ENCODE results near the gene CACNG4. TPM values are rescaled to one million over a fixed set of nuclear protein-coding genes. Genes with fewer than 3 reads are reported as not detected.

Gene CACNG4
- total RNA-seq, 1 experiment from 2014 or later = not detected

DNA sequence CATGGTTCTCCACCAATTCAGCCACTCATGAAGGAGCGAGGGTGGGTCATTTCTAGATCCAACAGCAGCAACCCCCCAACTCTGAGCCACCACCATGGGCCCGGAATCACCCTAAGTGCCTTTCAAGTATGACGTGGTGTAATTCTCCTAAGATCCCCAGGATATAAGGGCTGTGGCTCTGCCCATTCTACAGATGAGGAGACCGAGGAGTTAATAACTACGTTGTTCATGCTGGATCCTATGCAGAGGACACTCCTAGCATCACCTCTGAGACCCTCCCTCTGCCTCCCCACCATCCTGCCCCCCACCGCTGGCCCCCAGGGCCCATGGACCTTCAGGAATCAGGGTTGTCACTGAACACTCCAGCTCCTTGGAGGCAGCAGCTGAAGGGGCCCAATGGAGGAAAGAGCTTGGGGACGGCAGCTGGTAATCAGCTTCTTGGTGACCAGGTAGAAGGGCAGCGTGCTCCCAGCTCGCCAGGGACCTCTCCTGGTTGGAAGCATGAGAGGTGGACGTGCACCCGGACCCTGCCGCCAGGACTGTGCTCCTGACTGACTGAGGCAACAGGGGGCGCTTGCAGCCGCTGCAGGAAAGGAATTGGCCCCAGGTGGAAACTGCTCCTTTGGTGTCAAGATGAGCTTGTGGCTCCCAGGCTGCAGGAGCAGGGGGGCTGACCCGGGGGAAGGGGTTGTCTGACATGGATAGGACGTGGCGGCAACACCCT is 51.7 kb downstream of the CACNG4 start:
- Histone ChIP-seq H3K4me2 (ENCODE audit: low read length) (no peak overlapping the region), H3K79me2 (ENCODE audit: insufficient read depth, low read length) (no peaks in the 10 kb centered on the region), H2AFZ (ENCODE audit: low read depth, low read length, poor library complexity, severe bottlenecking) (no peak overlapping the region), H3K27me3 (ENCODE audit: insufficient read depth, low read length) (no peaks in the 10 kb centered on the region; the same call in 1 of the 2 replicates), H3K9me3 (ENCODE audit: control insufficient read depth in 1 of 2, insufficient read depth in 1 of 2, low read depth in 1 of 2, low read length in 2 of 2) (no peaks in the 10 kb centered on the region), H3K27ac (ENCODE audit: low read depth, low read length) (no peak overlapping the region), H3K4me3 (replicated peaks in 1 of 2; ENCODE audit: low read depth in 1 of 2, low read length in 2 of 2) (no peak overlapping the region), H3K9ac (ENCODE audit: low read length) (no peak overlapping the region), H3K4me1 (ENCODE audit: control insufficient read depth in 1 of 2, insufficient read depth in 2 of 2, low read length in 2 of 2) (peaks cover 0 to 2% of the 10 kb centered on the region in 2 experiments; a peak in 2 of 4 replicates), H3K9me2 (ENCODE audit: insufficient read depth) (no peaks in the 10 kb centered on the region), H3K36me3 (ENCODE audit: control insufficient read depth in 1 of 2, insufficient read depth in 2 of 2, low read length in 2 of 2) (no peaks in the 10 kb centered on the region), H4K20me1 (ENCODE audit: insufficient read depth) (no peaks in the 10 kb centered on the region)
- TF ChIP-seq, protein P1, sequence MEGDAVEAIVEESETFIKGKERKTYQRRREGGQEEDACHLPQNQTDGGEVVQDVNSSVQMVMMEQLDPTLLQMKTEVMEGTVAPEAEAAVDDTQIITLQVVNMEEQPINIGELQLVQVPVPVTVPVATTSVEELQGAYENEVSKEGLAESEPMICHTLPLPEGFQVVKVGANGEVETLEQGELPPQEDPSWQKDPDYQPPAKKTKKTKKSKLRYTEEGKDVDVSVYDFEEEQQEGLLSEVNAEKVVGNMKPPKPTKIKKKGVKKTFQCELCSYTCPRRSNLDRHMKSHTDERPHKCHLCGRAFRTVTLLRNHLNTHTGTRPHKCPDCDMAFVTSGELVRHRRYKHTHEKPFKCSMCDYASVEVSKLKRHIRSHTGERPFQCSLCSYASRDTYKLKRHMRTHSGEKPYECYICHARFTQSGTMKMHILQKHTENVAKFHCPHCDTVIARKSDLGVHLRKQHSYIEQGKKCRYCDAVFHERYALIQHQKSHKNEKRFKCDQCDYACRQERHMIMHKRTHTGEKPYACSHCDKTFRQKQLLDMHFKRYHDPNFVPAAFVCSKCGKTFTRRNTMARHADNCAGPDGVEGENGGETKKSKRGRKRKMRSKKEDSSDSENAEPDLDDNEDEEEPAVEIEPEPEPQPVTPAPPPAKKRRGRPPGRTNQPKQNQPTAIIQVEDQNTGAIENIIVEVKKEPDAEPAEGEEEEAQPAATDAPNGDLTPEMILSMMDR (IDR thresholded peaks at IDR 0.05 in 2 of 3, conservative IDR thresholded peaks at IDR 0.05 in 1 of 3; ENCODE audit: borderline replicate concordance in 1 of 3, insufficient read depth in 1 of 3, low read depth in 2 of 3, low read length in 2 of 3) = peak; percentile 21 to 42 (median 37); a peak in 3 of 6 replicates
- TF ChIP-seq RAD21 (IDR thresholded peaks at IDR 0.05; ENCODE audit: low read depth) = no peak; the same call in 1 of the 2 replicates
- intact Hi-C loops (cut with micrococcal nuclease) = no loop called here
- CTCF ChIA-PET = interaction anchor here (1.3 kb wide), 1 partner anchor 12 kb away, joined by 3 read pairs; no protein-coding TSS in a partner anchor
- no TSS peak for BruUV-seq (replicated peaks)
- RAD21 ChIA-PET (ENCODE audit: low non-redundant PET in 1 of 2, low total read pairs in 2 of 2, uncharacterized antibody in 2 of 2, unreplicated experiment in 2 of 2) = no interaction called here
- ATAC-seq (peak; percentile 69), DNase-seq (ENCODE audit: low read depth, low spot score) (no peak)
- POLR2A ChIA-PET = no interaction called here

DNA sequence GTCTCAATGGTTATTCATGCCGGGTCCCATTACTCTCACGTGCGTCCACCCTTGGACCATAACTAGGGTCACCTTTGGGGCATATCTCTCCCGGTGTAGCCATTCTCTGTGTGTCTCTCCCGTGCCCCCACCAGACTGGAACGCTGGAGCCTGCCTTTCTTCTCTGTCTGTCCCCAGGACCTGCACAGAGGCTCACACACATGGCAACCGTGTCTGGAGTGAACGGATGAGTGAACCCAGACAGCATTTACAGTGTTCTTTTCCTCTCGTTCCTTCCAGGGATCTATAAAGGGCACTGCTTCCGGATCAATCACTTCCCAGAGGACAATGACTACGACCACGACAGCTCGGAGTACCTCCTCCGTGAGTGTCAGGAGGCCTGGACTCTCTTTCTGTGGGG is 53.4 kb downstream of the CACNG4 start:
- no TSS peak for BruUV-seq (replicated peaks)
- Histone ChIP-seq H3K27me3 (ENCODE audit: insufficient read depth, low read length) (no peaks in the 10 kb centered on the region), H3K4me2 (ENCODE audit: low read length) (no peak overlapping the region), H3K4me3 (replicated peaks in 1 of 2; ENCODE audit: low read depth in 1 of 2, low read length in 2 of 2) (no peak overlapping the region), H2AFZ (ENCODE audit: low read depth, low read length, poor library complexity, severe bottlenecking) (no peak overlapping the region), H3K27ac (ENCODE audit: low read depth, low read length) (no peak overlapping the region), H3K9me3 (ENCODE audit: control insufficient read depth in 1 of 2, insufficient read depth in 1 of 2, low read depth in 1 of 2, low read length in 2 of 2) (no peaks in the 10 kb centered on the region), H3K79me2 (ENCODE audit: insufficient read depth, low read length) (no peaks in the 10 kb centered on the region), H3K4me1 (ENCODE audit: control insufficient read depth in 1 of 2, insufficient read depth in 2 of 2, low read length in 2 of 2) (peaks cover 0 to 8% of the 10 kb centered on the region in 2 experiments; a peak in 2 of 4 replicates), H3K9me2 (ENCODE audit: insufficient read depth) (no peaks in the 10 kb centered on the region), H3K9ac (ENCODE audit: low read length) (no peak overlapping the region), H4K20me1 (ENCODE audit: insufficient read depth) (no peaks in the 10 kb centered on the region), H3K36me3 (ENCODE audit: control insufficient read depth in 1 of 2, insufficient read depth in 2 of 2, low read length in 2 of 2) (no peaks in the 10 kb centered on the region)
- CTCF ChIA-PET = no interaction called here
- RAD21 ChIA-PET (ENCODE audit: low non-redundant PET in 1 of 2, low total read pairs in 2 of 2, uncharacterized antibody in 2 of 2, unreplicated experiment in 2 of 2) = no interaction called here
- no peak for ATAC-seq
- no peak for DNase-seq (ENCODE audit: low read depth, low spot score)
- intact Hi-C loops (cut with micrococcal nuclease) = no loop called here
- POLR2A ChIA-PET = no interaction called here
- TF ChIP-seq CEBPB (IDR thresholded peaks at IDR 0.05; ENCODE audit: low read depth) (no peak), JUND (IDR thresholded peaks at IDR 0.05) (no peak), ZNF274 (IDR thresholded peaks at IDR 0.05; ENCODE audit: low read depth, low read length) (no peak), SRF (IDR thresholded peaks at IDR 0.05; ENCODE audit: low read depth) (no peak), POLR2AphosphoS5 (IDR thresholded peaks at IDR 0.05; ENCODE audit: low read depth, low read length) (no peak), EGR1 (IDR thresholded peaks at IDR 0.05; ENCODE audit: low read depth) (no peak), FOSL1 (IDR thresholded peaks at IDR 0.05; ENCODE audit: low read depth) (no peak), POLR2A (IDR thresholded peaks at IDR 0.05; ENCODE audit: borderline replicate concordance, extremely low read depth, insufficient read depth, insufficient read length) (no peak), ZFX (IDR thresholded peaks at IDR 0.05) (no peak), EZH2phosphoT487 (IDR thresholded peaks at IDR 0.05; ENCODE audit: borderline replicate concordance) (no peak), YY1 (IDR thresholded peaks at IDR 0.05; ENCODE audit: extremely low read depth, insufficient replicate concordance, low read depth, low read length) (no peak)
- TF ChIP-seq, protein P2, sequence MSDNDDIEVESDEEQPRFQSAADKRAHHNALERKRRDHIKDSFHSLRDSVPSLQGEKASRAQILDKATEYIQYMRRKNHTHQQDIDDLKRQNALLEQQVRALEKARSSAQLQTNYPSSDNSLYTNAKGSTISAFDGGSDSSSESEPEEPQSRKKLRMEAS (IDR thresholded peaks at IDR 0.05) = no peak
- TF ChIP-seq, protein P3, sequence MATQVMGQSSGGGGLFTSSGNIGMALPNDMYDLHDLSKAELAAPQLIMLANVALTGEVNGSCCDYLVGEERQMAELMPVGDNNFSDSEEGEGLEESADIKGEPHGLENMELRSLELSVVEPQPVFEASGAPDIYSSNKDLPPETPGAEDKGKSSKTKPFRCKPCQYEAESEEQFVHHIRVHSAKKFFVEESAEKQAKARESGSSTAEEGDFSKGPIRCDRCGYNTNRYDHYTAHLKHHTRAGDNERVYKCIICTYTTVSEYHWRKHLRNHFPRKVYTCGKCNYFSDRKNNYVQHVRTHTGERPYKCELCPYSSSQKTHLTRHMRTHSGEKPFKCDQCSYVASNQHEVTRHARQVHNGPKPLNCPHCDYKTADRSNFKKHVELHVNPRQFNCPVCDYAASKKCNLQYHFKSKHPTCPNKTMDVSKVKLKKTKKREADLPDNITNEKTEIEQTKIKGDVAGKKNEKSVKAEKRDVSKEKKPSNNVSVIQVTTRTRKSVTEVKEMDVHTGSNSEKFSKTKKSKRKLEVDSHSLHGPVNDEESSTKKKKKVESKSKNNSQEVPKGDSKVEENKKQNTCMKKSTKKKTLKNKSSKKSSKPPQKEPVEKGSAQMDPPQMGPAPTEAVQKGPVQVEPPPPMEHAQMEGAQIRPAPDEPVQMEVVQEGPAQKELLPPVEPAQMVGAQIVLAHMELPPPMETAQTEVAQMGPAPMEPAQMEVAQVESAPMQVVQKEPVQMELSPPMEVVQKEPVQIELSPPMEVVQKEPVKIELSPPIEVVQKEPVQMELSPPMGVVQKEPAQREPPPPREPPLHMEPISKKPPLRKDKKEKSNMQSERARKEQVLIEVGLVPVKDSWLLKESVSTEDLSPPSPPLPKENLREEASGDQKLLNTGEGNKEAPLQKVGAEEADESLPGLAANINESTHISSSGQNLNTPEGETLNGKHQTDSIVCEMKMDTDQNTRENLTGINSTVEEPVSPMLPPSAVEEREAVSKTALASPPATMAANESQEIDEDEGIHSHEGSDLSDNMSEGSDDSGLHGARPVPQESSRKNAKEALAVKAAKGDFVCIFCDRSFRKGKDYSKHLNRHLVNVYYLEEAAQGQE (IDR thresholded peaks at IDR 0.05; ENCODE audit: low read depth) = no peak

Data from HCT116 (cell line).